Stimulated activated CD4-positive, alpha-beta T cell treated with anti-CD3 and anti-CD28 coated beads, TNF-alpha, amount 100 ng/mL, for 24 hours (primary cell): Measurements from ENCODE around the gene CST9.
"Not testable (repeated sequence)": the region's sequence is repeated elsewhere in the genome, so short reads cannot be mapped to it uniquely, and the experiment has no call there.

Source experiments
- DNase-seq, 3 experiments: peaks; one replicate each; pipeline ENCODE4 v3.0.0-alpha.2; 2020; ENCODE audit warnings: low read depth in 3 of 3

The CST9 gene

GRCh38 chr20:23623666-23624323, 18.1 kb upstream of the CST9 start:
- DNase-seq = no peak

GRCh38 chr20:23622839-23623343, 17.2 kb upstream of the CST9 start:
- DNase-seq = no peak

GRCh38 chr20:23622401-23622800, 16.7 kb upstream of the CST9 start:
- not testable (repeated sequence) for DNase-seq

- DNase-seq = not testable (repeated sequence)
Measured at GRCh38 chr20:23620670-23621386, 15.1 kb upstream of the CST9 start.

GRCh38 chr20:23614163-23614562, 8.4 kb upstream of the CST9 start:
- no peak for DNase-seq

GRCh38 chr20:23613676-23614075, 8.0 kb upstream of the CST9 start:
- DNase-seq = no peak

GRCh38 chr20:23612396-23612795, 6.7 kb upstream of the CST9 start:
- no peak for DNase-seq

GRCh38 chr20:23609486-23610109, 3.9 kb upstream of the CST9 start:
- DNase-seq = no peak

GRCh38 chr20:23608251-23608846, 2.6 kb upstream of the CST9 start:
- no peak for DNase-seq

- no peak for DNase-seq
Measured at GRCh38 chr20:23607497-23608245, 2.0 kb upstream of the CST9 start.

- DNase-seq = peak; percentile 23 to 67 (median 33)
Measured at GRCh38 chr20:23606652-23607049, 934 bp upstream of the CST9 start.

GRCh38 chr20:23604306-23604705, 1.4 kb downstream of the CST9 start:
- no peak for DNase-seq

- no peak for DNase-seq
Measured at GRCh38 chr20:23603321-23603720, 2.4 kb downstream of the CST9 start.

- DNase-seq = no peak
Measured at GRCh38 chr20:23602699-23603098, 3.0 kb downstream of the CST9 start.

- DNase-seq = no peak
Measured at GRCh38 chr20:23602241-23602640, 3.5 kb downstream of the CST9 start.

- no peak for DNase-seq
Measured at GRCh38 chr20:23601715-23602114, 4.0 kb downstream of the CST9 start.

GRCh38 chr20:23598481-23598880, 7.2 kb downstream of the CST9 start:
- DNase-seq = no peak

GRCh38 chr20:23596579-23597250, 9.0 kb downstream of the CST9 start:
- DNase-seq = no peak

GRCh38 chr20:23595941-23596340, 9.8 kb downstream of the CST9 start:
- DNase-seq = no peak

GRCh38 chr20:23588434-23589403, 17.0 kb downstream of the CST9 start:
- DNase-seq = no peak
